ENCODE results near the gene ANXA10.
"Not testable (repeated sequence)": the region's sequence is repeated elsewhere in the genome, so short reads cannot be mapped to it uniquely, and the experiment has no call there.

ANXA10 gene

DNA sequence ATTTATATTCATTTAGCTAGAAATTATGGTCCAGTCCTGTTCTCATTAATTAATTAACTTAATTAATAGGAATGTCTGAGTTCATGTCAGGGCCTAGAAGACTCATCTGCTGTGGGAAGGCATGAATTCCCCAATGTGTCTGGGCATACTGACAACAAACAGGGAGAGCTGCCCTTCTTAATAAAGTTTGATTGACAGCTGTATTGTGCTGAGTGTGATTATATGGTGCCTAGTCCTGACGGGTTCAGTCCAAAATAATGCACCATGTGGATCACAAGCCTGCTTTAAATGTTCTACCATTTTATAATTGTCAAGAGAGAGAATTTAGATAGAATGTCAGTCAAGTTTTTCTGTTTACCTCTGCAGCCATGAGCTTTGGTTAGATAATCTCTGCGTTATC lies 34.6 kb downstream of the ANXA10 start:
- TF ChIP-seq, protein P1, sequence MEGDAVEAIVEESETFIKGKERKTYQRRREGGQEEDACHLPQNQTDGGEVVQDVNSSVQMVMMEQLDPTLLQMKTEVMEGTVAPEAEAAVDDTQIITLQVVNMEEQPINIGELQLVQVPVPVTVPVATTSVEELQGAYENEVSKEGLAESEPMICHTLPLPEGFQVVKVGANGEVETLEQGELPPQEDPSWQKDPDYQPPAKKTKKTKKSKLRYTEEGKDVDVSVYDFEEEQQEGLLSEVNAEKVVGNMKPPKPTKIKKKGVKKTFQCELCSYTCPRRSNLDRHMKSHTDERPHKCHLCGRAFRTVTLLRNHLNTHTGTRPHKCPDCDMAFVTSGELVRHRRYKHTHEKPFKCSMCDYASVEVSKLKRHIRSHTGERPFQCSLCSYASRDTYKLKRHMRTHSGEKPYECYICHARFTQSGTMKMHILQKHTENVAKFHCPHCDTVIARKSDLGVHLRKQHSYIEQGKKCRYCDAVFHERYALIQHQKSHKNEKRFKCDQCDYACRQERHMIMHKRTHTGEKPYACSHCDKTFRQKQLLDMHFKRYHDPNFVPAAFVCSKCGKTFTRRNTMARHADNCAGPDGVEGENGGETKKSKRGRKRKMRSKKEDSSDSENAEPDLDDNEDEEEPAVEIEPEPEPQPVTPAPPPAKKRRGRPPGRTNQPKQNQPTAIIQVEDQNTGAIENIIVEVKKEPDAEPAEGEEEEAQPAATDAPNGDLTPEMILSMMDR (IDR thresholded peaks at IDR 0.05; ENCODE audit: low read depth, low read length, missing control alignments): no peak
- DNase-seq (ENCODE audit: extremely low read depth, low read depth): no peak

DNA sequence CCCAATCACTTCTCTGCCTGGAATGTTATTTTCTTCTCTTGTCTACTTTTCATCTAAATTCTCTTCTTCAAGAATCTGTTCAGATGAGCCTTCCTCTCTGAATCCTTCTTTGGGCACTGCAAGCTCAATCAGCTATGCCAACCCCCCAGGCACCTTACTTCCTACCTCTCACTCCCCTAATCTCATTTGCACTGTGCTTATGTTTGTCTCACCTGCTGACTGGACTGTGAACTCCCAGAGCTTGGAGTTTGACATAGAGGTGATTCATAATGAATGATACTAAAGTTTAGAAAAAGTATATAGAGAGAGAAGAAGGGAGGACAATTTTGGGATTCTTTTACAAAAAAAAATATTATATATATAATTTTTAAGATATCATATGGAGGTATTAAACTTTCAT lies 36.3 kb downstream of the ANXA10 start:
- TF ChIP-seq, protein P1 (IDR thresholded peaks at IDR 0.05; ENCODE audit: low read depth, low read length, missing control alignments): no peak
- DNase-seq (ENCODE audit: extremely low read depth, low read depth): no peak

More for the DNA sequence above, 34.6 kb downstream of the ANXA10 start:
- no peak overlapping the region for H3K4me3 ChIP-seq (replicated peaks; ENCODE audit: low read depth, low read length)

DNA sequence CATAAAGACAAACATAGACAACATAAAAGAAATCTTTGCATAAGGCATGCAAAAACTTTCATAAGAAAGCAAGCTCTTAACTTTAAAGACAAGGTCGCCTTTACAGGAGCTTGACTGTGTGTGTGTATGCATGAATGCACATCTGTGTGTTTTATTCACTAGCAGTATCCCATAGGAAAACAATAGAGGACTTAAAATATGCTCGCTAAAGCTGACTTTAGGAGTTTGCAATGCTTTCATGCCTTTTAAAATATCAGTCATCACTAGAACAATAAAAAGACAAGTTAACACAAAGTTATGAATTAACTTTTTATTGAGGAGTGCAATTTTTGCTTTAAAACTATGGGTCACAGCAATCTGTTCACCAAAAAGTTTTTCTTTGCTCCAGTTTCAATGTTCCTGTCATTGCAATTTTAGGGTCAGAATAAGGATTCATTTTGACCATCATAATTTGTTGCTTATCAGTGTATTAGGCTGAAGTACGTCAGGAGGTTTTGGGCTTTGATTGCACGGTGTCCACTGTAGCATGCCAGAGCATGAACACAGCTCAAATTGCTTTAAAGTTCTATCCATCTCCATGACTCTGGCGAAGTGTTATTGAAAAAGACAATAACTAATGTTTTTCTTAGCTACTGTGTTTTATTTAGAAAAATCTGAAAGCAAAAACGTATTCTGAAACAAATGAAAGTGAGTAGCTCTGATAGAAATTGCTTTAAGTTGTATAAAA lies 36.9 kb downstream of the ANXA10 start:
- TF ChIP-seq, protein P1 (IDR thresholded peaks at IDR 0.05; ENCODE audit: low read depth, low read length, missing control alignments): no peak
- no peak for DNase-seq (ENCODE audit: extremely low read depth, low read depth)
- no peak overlapping the region for H3K4me3 ChIP-seq (replicated peaks; ENCODE audit: low read depth, low read length)

More for the DNA sequence above, 36.3 kb downstream of the ANXA10 start:
- no peak overlapping the region for H3K4me3 ChIP-seq (replicated peaks; ENCODE audit: low read depth, low read length)

DNA sequence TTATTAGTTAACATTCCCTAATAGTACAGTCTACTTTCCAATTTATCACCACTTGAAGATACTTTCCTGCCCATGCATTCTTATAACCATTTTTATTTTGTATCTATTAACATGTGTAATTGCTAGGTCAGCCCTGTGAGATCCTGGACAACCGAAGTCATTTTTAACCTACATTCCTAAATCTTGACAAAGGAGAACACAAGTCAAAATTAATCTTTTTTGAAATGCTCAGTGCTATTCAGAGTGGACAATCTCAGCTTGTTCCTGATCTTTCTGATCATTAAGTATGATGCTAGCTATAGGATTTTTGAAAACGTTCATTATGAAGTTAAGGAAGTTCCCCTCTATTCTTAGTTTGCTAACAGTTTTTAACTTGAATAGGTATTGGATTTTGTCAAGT lies 37.5 kb downstream of the ANXA10 start:
- TF ChIP-seq, protein P1 (IDR thresholded peaks at IDR 0.05; ENCODE audit: low read depth, low read length, missing control alignments): no peak
- DNase-seq (ENCODE audit: extremely low read depth, low read depth): no peak
- no peak overlapping the region for H3K4me3 ChIP-seq (replicated peaks; ENCODE audit: low read depth, low read length)

DNA sequence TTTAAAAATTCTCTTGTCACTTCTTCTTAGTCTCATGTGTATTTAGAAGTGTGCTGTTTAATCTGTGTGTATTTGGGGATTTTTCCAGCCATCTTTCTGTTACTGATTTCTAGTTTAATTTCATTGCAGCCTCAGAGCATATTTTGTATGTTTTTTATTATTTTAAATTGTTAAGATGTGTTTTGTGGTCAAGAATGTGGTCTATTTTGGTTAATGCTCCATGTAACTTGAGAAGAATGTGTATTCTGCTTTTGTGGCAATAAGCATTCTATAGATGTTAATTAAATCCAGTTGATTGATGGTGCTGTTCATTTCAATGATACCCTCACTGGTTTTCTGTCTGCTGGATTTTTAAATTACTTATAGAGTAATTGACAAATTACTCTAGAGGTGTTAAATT lies 38.9 kb downstream of the ANXA10 start:
- H3K4me3 ChIP-seq (replicated peaks; ENCODE audit: low read depth, low read length): no peak overlapping the region
- no peak for DNase-seq (ENCODE audit: extremely low read depth, low read depth)
- TF ChIP-seq, protein P1 (IDR thresholded peaks at IDR 0.05; ENCODE audit: low read depth, low read length, missing control alignments): no peak

DNA sequence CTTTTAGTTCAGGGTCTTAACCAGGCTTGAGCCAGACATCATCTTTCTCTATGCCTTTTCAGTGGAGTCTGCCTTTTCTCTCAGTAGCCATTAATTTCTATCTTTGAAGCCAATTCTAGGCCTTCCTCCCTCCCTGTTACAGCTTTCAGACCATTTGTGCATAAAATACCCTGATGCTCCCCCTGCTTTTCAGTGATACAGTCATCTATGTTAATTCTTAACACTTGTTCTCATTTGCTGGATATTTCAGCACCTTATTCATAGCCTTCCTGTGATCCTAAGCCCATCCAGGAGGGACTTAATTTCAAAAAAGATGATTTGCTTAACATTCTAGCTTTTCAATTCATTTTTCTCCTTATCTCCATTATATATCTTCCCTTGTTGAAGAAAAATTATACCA lies 42.3 kb downstream of the ANXA10 start:
- TF ChIP-seq, protein P1 (IDR thresholded peaks at IDR 0.05; ENCODE audit: low read depth, low read length, missing control alignments): no peak
- H3K4me3 ChIP-seq (replicated peaks; ENCODE audit: low read depth, low read length): no peak overlapping the region
- DNase-seq (ENCODE audit: extremely low read depth, low read depth): no peak

DNA sequence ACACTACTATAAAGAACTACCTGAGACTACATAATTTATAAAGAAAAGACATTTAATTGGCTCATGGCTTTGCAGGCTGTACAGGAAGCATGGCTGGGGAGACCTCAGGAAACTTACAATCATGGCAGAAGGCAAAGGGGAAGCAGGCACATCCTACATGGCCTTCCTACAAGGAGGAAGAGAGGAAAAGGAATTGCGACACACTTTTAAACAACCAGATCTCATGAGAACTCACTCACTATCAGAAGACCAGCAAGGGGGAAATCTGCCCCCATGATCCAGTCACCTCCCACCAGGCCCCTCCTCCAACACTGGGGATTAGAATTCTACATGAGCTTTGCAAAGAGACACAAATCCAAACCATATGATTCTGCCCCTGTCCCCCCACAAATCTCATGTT lies 43.5 kb downstream of the ANXA10 start:
- H3K4me3 ChIP-seq (replicated peaks; ENCODE audit: low read depth, low read length); DNase-seq (ENCODE audit: extremely low read depth, low read depth): not testable (repeated sequence)

DNA sequence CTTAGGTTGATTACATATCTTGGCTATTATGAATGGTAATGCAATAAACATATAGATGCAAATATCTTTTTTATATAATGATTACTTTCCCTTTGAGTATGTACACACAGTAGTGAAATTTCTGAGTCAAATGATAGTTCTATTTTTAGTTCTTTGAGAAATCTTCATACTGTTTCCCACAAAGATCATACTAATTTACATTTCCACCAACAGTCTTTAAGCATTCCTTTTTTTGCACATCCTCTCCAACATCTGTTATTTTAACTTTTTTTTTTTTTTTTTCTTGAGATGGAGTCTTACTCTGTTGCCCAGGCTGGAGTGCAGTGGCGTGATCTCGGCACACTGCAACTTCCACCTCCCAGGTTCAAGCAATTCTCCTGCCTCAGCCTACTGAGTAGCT lies 45.4 kb downstream of the ANXA10 start:
- DNase-seq (ENCODE audit: extremely low read depth, low read depth): not testable (repeated sequence)

More for the DNA sequence above, 45.4 kb downstream of the ANXA10 start:
- not testable (repeated sequence) for H3K4me3 ChIP-seq (replicated peaks; ENCODE audit: low read depth, low read length)

All from HFF-Myc (cell line).